ENCODE measurements around the gene DTWD2.

- TF ChIP-seq SMC3 (conservative IDR thresholded peaks at IDR 0.05; ENCODE audit: poor library complexity) = no peak
- TF ChIP-seq, protein P1, sequence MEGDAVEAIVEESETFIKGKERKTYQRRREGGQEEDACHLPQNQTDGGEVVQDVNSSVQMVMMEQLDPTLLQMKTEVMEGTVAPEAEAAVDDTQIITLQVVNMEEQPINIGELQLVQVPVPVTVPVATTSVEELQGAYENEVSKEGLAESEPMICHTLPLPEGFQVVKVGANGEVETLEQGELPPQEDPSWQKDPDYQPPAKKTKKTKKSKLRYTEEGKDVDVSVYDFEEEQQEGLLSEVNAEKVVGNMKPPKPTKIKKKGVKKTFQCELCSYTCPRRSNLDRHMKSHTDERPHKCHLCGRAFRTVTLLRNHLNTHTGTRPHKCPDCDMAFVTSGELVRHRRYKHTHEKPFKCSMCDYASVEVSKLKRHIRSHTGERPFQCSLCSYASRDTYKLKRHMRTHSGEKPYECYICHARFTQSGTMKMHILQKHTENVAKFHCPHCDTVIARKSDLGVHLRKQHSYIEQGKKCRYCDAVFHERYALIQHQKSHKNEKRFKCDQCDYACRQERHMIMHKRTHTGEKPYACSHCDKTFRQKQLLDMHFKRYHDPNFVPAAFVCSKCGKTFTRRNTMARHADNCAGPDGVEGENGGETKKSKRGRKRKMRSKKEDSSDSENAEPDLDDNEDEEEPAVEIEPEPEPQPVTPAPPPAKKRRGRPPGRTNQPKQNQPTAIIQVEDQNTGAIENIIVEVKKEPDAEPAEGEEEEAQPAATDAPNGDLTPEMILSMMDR (IDR thresholded peaks at IDR 0.05; ENCODE audit: poor library complexity, severe bottlenecking) = no peak
Measured at GRCh38 chr5:118905196-118905595, 83.2 kb downstream of the DTWD2 start.

Data from neural cell (in vitro differentiated cells).